ENCODE measurements around the gene ENAM. TPM values are rescaled to one million over a fixed set of nuclear protein-coding genes. Genes with fewer than 3 reads are reported as not detected.

ENAM gene
- total RNA-seq, 1 experiment from 2014 or later = not detected

GRCh38 chr4:70629469-70630090 lies 1.0 kb downstream of the ENAM start:
- no peaks in the 10 kb centered on the region for H3K9me3 ChIP-seq (ENCODE audit: control insufficient read depth in 1 of 2, insufficient read depth in 1 of 2, low read depth in 1 of 2, low read length in 2 of 2)
- H3K36me3 ChIP-seq (ENCODE audit: control insufficient read depth in 1 of 2, insufficient read depth in 2 of 2, low read length in 2 of 2) = no peaks in the 10 kb centered on the region
- TF ChIP-seq ZFX (IDR thresholded peaks at IDR 0.05) = no peak
- TF ChIP-seq EZH2 (IDR thresholded peaks at IDR 0.05) = no peak
- no peak for TF ChIP-seq CBX3 (IDR thresholded peaks at IDR 0.05; ENCODE audit: low read depth)
- TF ChIP-seq JUND (IDR thresholded peaks at IDR 0.05) = no peak
- TF ChIP-seq, protein P1, sequence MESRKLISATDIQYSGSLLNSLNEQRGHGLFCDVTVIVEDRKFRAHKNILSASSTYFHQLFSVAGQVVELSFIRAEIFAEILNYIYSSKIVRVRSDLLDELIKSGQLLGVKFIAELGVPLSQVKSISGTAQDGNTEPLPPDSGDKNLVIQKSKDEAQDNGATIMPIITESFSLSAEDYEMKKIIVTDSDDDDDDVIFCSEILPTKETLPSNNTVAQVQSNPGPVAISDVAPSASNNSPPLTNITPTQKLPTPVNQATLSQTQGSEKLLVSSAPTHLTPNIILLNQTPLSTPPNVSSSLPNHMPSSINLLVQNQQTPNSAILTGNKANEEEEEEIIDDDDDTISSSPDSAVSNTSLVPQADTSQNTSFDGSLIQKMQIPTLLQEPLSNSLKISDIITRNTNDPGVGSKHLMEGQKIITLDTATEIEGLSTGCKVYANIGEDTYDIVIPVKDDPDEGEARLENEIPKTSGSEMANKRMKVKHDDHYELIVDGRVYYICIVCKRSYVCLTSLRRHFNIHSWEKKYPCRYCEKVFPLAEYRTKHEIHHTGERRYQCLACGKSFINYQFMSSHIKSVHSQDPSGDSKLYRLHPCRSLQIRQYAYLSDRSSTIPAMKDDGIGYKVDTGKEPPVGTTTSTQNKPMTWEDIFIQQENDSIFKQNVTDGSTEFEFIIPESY (IDR thresholded peaks at IDR 0.05; ENCODE audit: extremely low read depth, insufficient replicate concordance, low read length) = no peak
- TF ChIP-seq POLR2A (IDR thresholded peaks at IDR 0.05; ENCODE audit: borderline replicate concordance, extremely low read depth, insufficient read depth, insufficient read length) = no peak
- no peak for TF ChIP-seq SP1 (IDR thresholded peaks at IDR 0.05; ENCODE audit: low read depth)
- TF ChIP-seq EGR1 (IDR thresholded peaks at IDR 0.05; ENCODE audit: low read depth) = no peak
- TF ChIP-seq, protein P2, sequence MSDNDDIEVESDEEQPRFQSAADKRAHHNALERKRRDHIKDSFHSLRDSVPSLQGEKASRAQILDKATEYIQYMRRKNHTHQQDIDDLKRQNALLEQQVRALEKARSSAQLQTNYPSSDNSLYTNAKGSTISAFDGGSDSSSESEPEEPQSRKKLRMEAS (IDR thresholded peaks at IDR 0.05) = no peak
- TF ChIP-seq CEBPB (IDR thresholded peaks at IDR 0.05; ENCODE audit: low read depth) = no peak
- TF ChIP-seq, protein P3, sequence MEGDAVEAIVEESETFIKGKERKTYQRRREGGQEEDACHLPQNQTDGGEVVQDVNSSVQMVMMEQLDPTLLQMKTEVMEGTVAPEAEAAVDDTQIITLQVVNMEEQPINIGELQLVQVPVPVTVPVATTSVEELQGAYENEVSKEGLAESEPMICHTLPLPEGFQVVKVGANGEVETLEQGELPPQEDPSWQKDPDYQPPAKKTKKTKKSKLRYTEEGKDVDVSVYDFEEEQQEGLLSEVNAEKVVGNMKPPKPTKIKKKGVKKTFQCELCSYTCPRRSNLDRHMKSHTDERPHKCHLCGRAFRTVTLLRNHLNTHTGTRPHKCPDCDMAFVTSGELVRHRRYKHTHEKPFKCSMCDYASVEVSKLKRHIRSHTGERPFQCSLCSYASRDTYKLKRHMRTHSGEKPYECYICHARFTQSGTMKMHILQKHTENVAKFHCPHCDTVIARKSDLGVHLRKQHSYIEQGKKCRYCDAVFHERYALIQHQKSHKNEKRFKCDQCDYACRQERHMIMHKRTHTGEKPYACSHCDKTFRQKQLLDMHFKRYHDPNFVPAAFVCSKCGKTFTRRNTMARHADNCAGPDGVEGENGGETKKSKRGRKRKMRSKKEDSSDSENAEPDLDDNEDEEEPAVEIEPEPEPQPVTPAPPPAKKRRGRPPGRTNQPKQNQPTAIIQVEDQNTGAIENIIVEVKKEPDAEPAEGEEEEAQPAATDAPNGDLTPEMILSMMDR (IDR thresholded peaks at IDR 0.05 in 2 of 3, conservative IDR thresholded peaks at IDR 0.05 in 1 of 3; ENCODE audit: borderline replicate concordance in 1 of 3, insufficient read depth in 1 of 3, low read depth in 2 of 3, low read length in 2 of 3) = no peak
- no peak for TF ChIP-seq SRF (IDR thresholded peaks at IDR 0.05; ENCODE audit: low read depth)
- no peak for TF ChIP-seq ATF3 (IDR thresholded peaks at IDR 0.05)
- TF ChIP-seq FOSL1 (IDR thresholded peaks at IDR 0.05; ENCODE audit: low read depth) = no peak
- TF ChIP-seq ELF1 (IDR thresholded peaks at IDR 0.05; ENCODE audit: borderline replicate concordance, low read depth) = no peak
- no peak for TF ChIP-seq YY1 (IDR thresholded peaks at IDR 0.05; ENCODE audit: extremely low read depth, insufficient replicate concordance, low read depth, low read length)
- POLR2A ChIA-PET = no interaction called here
- H2AFZ ChIP-seq (ENCODE audit: low read depth, low read length, poor library complexity, severe bottlenecking) = peak overlapping the region; percentile 13
- DNase-seq (ENCODE audit: low read depth, low spot score) (no peak), ATAC-seq (no peak)
- RAD21 ChIA-PET (ENCODE audit: low non-redundant PET in 1 of 2, low total read pairs in 2 of 2, uncharacterized antibody in 2 of 2, unreplicated experiment in 2 of 2) = no interaction called here
- intact Hi-C loops (cut with micrococcal nuclease) = no loop called here
- H3K9me2 ChIP-seq (ENCODE audit: insufficient read depth) = no peaks in the 10 kb centered on the region
- no peaks in the 10 kb centered on the region for H3K79me2 ChIP-seq (ENCODE audit: insufficient read depth, low read length)
- H3K27ac ChIP-seq (ENCODE audit: low read depth, low read length) = no peak overlapping the region
- H3K4me1 ChIP-seq (ENCODE audit: control insufficient read depth in 1 of 2, insufficient read depth in 2 of 2, low read length in 2 of 2) = peaks cover 12 to 21% of the 10 kb centered on the region in 2 experiments
- H4K20me1 ChIP-seq (ENCODE audit: insufficient read depth) = no peaks in the 10 kb centered on the region
- no peak overlapping the region for H3K9ac ChIP-seq (ENCODE audit: low read length)
- no TSS peak for BruUV-seq (replicated peaks)
- H3K4me2 ChIP-seq (ENCODE audit: low read length) = no peak overlapping the region
- CTCF ChIA-PET = interaction anchor here (1.1 kb wide), 1 partner anchor 22 kb away, joined by 3 read pairs; no protein-coding TSS in a partner anchor
- H3K27me3 ChIP-seq (ENCODE audit: insufficient read depth, low read length) = no peaks in the 10 kb centered on the region
- H3K4me3 ChIP-seq (replicated peaks in 1 of 2; ENCODE audit: low read depth in 1 of 2, low read length in 2 of 2) = no peak overlapping the region
